ENCODE data around the gene OGFR.
"Not testable (repeated sequence)": the region's sequence is repeated elsewhere in the genome, so short reads cannot be mapped to it uniquely, and the experiment has no call there.

OGFR gene

GRCh38 chr20:62839261-62839660, 34.6 kb downstream of the OGFR start:
- TF ChIP-seq POLR2A (IDR thresholded peaks at IDR 0.05; ENCODE audit: low read length) = no peak
- TF ChIP-seq GATA1 (IDR thresholded peaks at IDR 0.05; ENCODE audit: low read depth, low read length) = no peak
- DNase-seq = no peak

- no peak for DNase-seq
- no peak for TF ChIP-seq GATA1 (IDR thresholded peaks at IDR 0.05; ENCODE audit: low read depth, low read length)
- TF ChIP-seq POLR2A (IDR thresholded peaks at IDR 0.05; ENCODE audit: low read length) = no peak
Observed at GRCh38 chr20:62839816-62840215, 35.2 kb downstream of the OGFR start.

DNA sequence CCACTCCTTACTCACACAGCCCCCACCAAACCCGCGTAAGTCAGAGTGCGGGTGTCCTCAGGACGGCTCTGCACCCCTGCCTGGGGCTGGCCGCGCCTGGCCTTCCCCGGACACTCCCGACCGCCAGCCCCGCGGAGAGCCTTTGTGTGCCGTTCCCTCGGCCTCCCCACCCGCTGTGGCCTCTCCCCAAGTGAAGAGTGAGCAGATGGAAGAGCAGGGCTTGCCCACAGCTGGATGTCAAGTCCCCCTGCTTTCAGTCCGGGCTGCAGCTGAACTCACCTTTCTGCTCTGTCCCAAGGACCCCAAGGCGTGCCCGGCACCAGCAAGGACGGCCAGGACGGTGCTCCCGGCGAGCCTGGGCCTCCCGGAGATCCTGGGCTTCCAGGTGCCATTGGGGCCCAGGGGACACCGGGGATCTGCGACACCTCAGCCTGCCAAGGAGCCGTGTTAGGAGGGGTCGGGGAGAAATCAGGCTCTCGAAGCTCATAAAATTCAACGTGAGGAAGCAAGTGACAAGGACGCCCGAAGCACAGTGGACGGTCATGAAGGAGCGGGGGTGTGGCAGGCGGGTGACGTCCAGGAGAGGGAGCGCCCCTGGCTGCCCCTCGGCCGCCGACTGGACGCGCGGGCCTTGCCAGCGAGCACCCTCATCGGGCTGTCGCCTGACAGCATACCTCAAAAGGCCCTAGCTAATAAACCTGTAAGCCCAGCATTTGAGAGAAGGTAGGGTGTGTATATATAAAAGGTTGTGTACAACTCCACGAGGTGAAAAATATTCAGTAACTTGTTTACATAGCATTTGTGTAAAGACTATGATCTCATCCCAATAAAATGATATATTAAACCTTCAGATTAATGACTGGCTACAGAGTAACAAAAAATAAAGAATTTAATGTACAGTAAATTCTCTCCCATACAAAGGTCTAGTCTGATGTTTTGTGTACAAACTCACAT, 35.9 kb downstream of the OGFR start:
- no peak for DNase-seq
- no peak for TF ChIP-seq GATA1 (IDR thresholded peaks at IDR 0.05; ENCODE audit: low read depth, low read length)
- TF ChIP-seq POLR2A (IDR thresholded peaks at IDR 0.05; ENCODE audit: low read length) = no peak

DNA sequence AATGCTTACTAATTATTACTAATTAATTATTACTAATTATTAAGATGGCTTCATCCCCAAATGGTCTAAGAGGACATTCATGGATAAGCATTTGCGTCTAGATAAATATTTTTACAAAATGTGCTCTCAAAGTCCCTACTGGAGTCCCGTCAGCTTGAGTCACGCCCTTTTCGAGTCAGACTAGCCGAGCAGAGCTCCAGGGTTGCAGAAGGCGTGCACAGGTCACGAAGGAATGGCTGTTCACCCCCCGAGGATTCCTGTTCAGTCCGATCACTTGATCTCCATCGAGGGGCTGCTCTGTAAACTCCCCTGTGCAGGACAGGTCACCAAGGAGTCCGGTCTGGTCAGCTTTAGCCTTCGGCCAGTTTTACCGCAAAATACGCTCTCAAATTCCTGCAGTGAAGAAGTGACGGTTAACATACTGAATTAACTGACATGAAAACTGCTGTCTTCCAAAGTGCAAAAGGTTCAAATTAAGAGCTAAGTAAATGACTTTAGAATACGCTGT, 37.1 kb downstream of the OGFR start:
- no peak for TF ChIP-seq POLR2A (IDR thresholded peaks at IDR 0.05; ENCODE audit: low read length)
- no peak for TF ChIP-seq GATA1 (IDR thresholded peaks at IDR 0.05; ENCODE audit: low read depth, low read length)
- DNase-seq = no peak

- DNase-seq = no peak
- TF ChIP-seq POLR2A (IDR thresholded peaks at IDR 0.05; ENCODE audit: low read length) = no peak
Observed at GRCh38 chr20:62843656-62844055, 39.0 kb downstream of the OGFR start.

DNA sequence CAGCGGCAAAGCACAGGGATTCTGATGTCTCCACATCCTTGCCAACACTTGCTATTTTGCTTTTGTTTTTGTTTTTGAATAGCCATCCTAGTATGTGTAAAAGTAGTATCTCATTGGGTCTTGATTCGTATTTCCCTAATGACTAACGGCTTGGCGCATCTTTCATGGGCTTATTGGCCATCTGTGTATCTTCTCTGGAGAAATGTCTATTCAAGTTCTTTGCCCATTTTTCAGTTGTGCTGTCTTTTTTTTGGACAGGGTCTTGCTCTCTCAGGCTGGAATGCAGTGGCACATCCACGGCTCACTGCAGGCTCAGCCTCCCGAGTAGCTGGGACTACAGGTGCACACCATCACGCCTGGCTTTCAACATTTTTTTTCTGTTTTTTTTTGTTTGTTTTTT, 39.5 kb downstream of the OGFR start:
- TF ChIP-seq POLR2A (IDR thresholded peaks at IDR 0.05; ENCODE audit: low read length) = no peak
- TF ChIP-seq GATA1 (IDR thresholded peaks at IDR 0.05; ENCODE audit: low read depth, low read length) = no peak
- no peak for DNase-seq

GRCh38 chr20:62845416-62846160, 41.0 kb downstream of the OGFR start:
- no peak for TF ChIP-seq POLR2A (IDR thresholded peaks at IDR 0.05; ENCODE audit: low read length)
- no peak for DNase-seq

DNA sequence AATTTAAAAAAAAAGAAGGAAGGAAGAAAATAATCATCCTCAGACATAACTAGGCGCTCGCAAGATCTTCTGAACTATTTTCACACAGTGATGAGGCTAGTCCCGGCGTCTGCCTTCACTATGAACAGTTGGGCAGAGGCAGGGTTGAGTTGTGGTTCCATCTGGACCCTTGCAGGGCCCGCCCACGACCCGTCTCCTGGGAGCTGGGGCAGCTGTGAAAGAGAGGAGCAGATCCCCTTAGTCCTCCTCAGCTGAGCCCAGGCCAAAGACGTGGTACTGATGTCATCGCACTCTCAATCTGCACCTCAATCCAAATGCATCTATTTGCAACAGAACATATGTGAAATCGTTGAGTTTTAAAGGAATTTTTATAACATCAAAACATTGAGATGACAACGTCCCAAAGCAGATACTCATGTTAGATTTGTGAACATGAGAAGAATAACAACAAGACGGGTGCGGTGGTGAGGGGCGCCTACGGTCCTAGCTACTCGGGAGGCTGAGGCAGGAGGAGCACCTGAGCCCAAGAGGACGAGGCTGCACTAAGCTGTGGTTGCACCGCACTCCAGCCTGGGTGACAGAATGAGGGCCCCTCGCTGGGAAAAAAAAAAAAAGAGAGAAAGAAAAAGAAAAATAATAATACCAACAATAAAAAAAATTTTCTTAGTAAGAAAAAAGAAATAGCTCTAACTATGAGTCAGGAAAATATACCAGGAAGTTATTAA, 41.7 kb downstream of the OGFR start:
- no peak for DNase-seq

GRCh38 chr20:62848917-62849316, 44.3 kb downstream of the OGFR start:
- DNase-seq = not testable (repeated sequence)

More for the DNA sequence above, 41.7 kb downstream of the OGFR start:
- TF ChIP-seq POLR2A (IDR thresholded peaks at IDR 0.05; ENCODE audit: low read length) (no peak), GATA1 (IDR thresholded peaks at IDR 0.05; ENCODE audit: low read depth, low read length) (no peak)

DNA sequence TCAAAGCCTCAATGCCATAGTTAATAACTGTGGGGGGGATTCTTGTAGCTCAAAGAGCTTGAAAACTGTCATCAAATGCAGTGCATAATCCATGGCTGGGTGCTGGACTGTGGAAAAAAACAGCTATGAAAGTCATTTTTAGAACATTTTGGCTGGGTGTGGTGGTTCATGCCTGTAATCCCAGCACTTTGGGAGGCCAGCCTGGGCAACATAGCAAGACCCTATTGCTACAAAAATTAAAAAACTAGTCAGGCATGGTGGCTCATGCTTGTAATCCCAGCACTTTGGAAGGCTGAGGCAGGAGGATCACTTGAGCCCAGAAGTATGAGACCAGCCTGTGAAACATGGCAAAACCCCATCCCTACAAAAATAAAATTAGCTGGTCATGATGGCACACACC, 44.8 kb downstream of the OGFR start:
- DNase-seq = no peak
- TF ChIP-seq GATA1 (IDR thresholded peaks at IDR 0.05; ENCODE audit: low read depth, low read length) (no peak), POLR2A (IDR thresholded peaks at IDR 0.05; ENCODE audit: low read length) (no peak)

GRCh38 chr20:62850333-62850974, 45.8 kb downstream of the OGFR start:
- DNase-seq = no peak
- TF ChIP-seq POLR2A (IDR thresholded peaks at IDR 0.05; ENCODE audit: low read length) (no peak), GATA1 (IDR thresholded peaks at IDR 0.05; ENCODE audit: low read depth, low read length) (no peak)

- TF ChIP-seq POLR2A (IDR thresholded peaks at IDR 0.05; ENCODE audit: low read length) = no peak
- no peak for TF ChIP-seq GATA1 (IDR thresholded peaks at IDR 0.05; ENCODE audit: low read depth, low read length)
- DNase-seq = no peak
Observed at GRCh38 chr20:62852196-62852595, 47.6 kb downstream of the OGFR start.

- no peak for TF ChIP-seq POLR2A (IDR thresholded peaks at IDR 0.05; ENCODE audit: low read length)
- TF ChIP-seq GATA1 (IDR thresholded peaks at IDR 0.05; ENCODE audit: low read depth, low read length) = no peak
- no peak for DNase-seq
Observed at GRCh38 chr20:62852841-62853240, 48.2 kb downstream of the OGFR start.

GRCh38 chr20:62853304-62853703, 48.7 kb downstream of the OGFR start:
- not testable (repeated sequence) for DNase-seq

Data from erythroblast (primary cell).